ENCODE measurements around the gene GPR142. TPM values are rescaled to one million over a fixed set of nuclear protein-coding genes. Genes with fewer than 3 reads are reported as not detected.

Gene GPR142
- total and polyA plus RNA-seq, 2 of the 13 experiments (the other 11 are each of a cell fraction or from before 2014, with no cell fraction given): not detected

GRCh38 chr17:74355065-74355464, 12.2 kb upstream of the GPR142 start:
- H3K4me2 ChIP-seq (ENCODE audit: low read depth, low read length): no peak overlapping the region
- H3K4me1 ChIP-seq (ENCODE audit: insufficient read depth, low read length): no peaks in the 10 kb centered on the region
- ChIA-PET POLR2A (no interaction called here), CTCF (ENCODE audit: low intra/inter-chr PET ratio, low total read pairs) (no interaction called here)
- TF ChIP-seq XRCC5 (optimal IDR thresholded peaks at IDR 0.05; ENCODE audit: low read length) (no peak), NRL (CRISPR knock-in tag; IDR thresholded peaks at IDR 0.05; ENCODE audit: borderline replicate concordance) (0 out of 2 replicates have a peak, but pooled peaks have one; percentile 17)
- intact Hi-C loops (cut with micrococcal nuclease; ENCODE audit: unreplicated experiment): no loop called here
- no peak overlapping the region for H2AFZ ChIP-seq (ENCODE audit: low read length)
- H3K4me3 ChIP-seq (replicated peaks in 1 of 3; ENCODE audit: insufficient read depth in 1 of 3, low read depth in 2 of 3, low read length in 3 of 3): no peak overlapping the region
- peaks cover 17 to 88% of the 10 kb centered on the region in 2 experiments; a peak in 4 of 5 replicates for H3K27me3 ChIP-seq (ENCODE audit: control insufficient read depth in 1 of 2, insufficient read depth in 2 of 2, low read length in 2 of 2)
- FAIRE-seq (no peak), ATAC-seq (no peak), DNase-seq (ENCODE audit: low spot score) (no peak)
- no TSS peak for BruUV-seq (replicated peaks)
- no peak overlapping the region for H3K9ac ChIP-seq (ENCODE audit: insufficient read depth, low read depth, low read length)
- in situ Hi-C loops (cut with HindIII; ENCODE audit: extremely low pct_ligation_motif_present, low pct_unique_long_range_greater_than_20kb): no loop called here
- 16% methylated on average over 3 of the region's 8 CpGs for WGBS (ENCODE audit: low lambda C conversion rate)
- no peaks in the 10 kb centered on the region for H3K9me3 ChIP-seq (ENCODE audit: low read length)
- H4K20me1 ChIP-seq (ENCODE audit: insufficient read depth, low read length): peaks cover 3% of the 10 kb centered on the region; the same call in 1 of the 2 replicates
- no peak overlapping the region for H3K27ac ChIP-seq (ENCODE audit: extremely low read length, insufficient read depth, low read length)
- no peaks in the 10 kb centered on the region for H3K79me2 ChIP-seq (ENCODE audit: insufficient read depth, low read length)
- no peaks in the 10 kb centered on the region for H3K36me3 ChIP-seq (replicated peaks in 1 of 2; ENCODE audit: control insufficient read depth in 1 of 2, insufficient read depth in 2 of 2, low read length in 2 of 2)

GRCh38 chr17:74356646-74357465, 10.4 kb upstream of the GPR142 start:
- FAIRE-seq: no peak
- ChIA-PET POLR2A (no interaction called here), CTCF (ENCODE audit: low intra/inter-chr PET ratio, low total read pairs) (no interaction called here)
- no peaks in the 10 kb centered on the region for H3K4me1 ChIP-seq (ENCODE audit: insufficient read depth, low read length)
- peaks cover 3% of the 10 kb centered on the region; the same call in 1 of the 2 replicates for H4K20me1 ChIP-seq (ENCODE audit: insufficient read depth, low read length)
- H2AFZ ChIP-seq (ENCODE audit: low read length): no peak overlapping the region
- H3K9ac ChIP-seq (ENCODE audit: insufficient read depth, low read depth, low read length): no peak overlapping the region
- no peak overlapping the region for H3K27ac ChIP-seq (ENCODE audit: extremely low read length, insufficient read depth, low read length)
- WGBS (ENCODE audit: low lambda C conversion rate): 28% methylated on average over 48 of the region's 105 CpGs
- no TSS peak for BruUV-seq (replicated peaks)
- no peaks in the 10 kb centered on the region for H3K36me3 ChIP-seq (replicated peaks in 1 of 2; ENCODE audit: control insufficient read depth in 1 of 2, insufficient read depth in 2 of 2, low read length in 2 of 2)
- TF ChIP-seq DNMT1 (CRISPR knock-in tag; IDR thresholded peaks at IDR 0.05) (0 out of 2 replicates have a peak, but pooled peaks have one; percentile 41), FOXO1 (CRISPR knock-in tag; IDR thresholded peaks at IDR 0.05) (no peak), SIX1 (CRISPR knock-in tag; IDR thresholded peaks at IDR 0.05; ENCODE audit: borderline replicate concordance) (no peak)
- intact Hi-C loops (cut with micrococcal nuclease; ENCODE audit: unreplicated experiment): no loop called here
- no peak for ATAC-seq
- H3K27me3 ChIP-seq (ENCODE audit: control insufficient read depth in 1 of 2, insufficient read depth in 2 of 2, low read length in 2 of 2): peaks cover 20 to 87% of the 10 kb centered on the region in 2 experiments; a peak in 4 of 5 replicates
- DNase-seq (ENCODE audit: low spot score): no peak
- no peaks in the 10 kb centered on the region for H3K9me3 ChIP-seq (ENCODE audit: low read length)
- H3K4me3 ChIP-seq (replicated peaks in 1 of 3; ENCODE audit: insufficient read depth in 1 of 3, low read depth in 2 of 3, low read length in 3 of 3): no peak overlapping the region; a peak in 1 of 6 replicates
- no peaks in the 10 kb centered on the region for H3K79me2 ChIP-seq (ENCODE audit: insufficient read depth, low read length)
- no peak overlapping the region for H3K4me2 ChIP-seq (ENCODE audit: low read depth, low read length)
- in situ Hi-C loops (cut with HindIII; ENCODE audit: extremely low pct_ligation_motif_present, low pct_unique_long_range_greater_than_20kb): no loop called here

Data from HepG2 (cell line).